C4-2B (cell line): ENCODE data around the gene FAM177A1.

Experiments
- CTCF ChIP-seq: fragments of 450-650 bp; conservative IDR thresholded peaks from 2 replicates; pipeline ENCODE4 v1.5.1; 2017; ENCODE audit warnings: mild to moderate bottlenecking
- ZFX ChIP-seq: fragments of 450-650 bp; IDR thresholded peaks from 2 replicates; pipeline ENCODE4 v1.6.1; 2017

- no peak for TF ChIP-seq CTCF
- TF ChIP-seq ZFX: no peak
Measured at GRCh38 chr14:35016568-35016967, 29.5 kb upstream of the FAM177A1 start.
